Smooth muscle cell (in vitro differentiated cells): ENCODE data around the gene PKIB. TPM values are rescaled to one million over a fixed set of nuclear protein-coding genes. Genes with fewer than 3 reads are reported as not detected.

ENCODE experiments used
- DNase-seq: peaks from one replicate; lab custom pipeline; 2025; ENCODE audit not compliant: unreplicated experiment; lab: John Stamatoyannopoulos, UW
- H2AFZ ChIP-seq: fragments of 200-600 bp; sonication (generic); 2 replicates; pipeline ENCODE4 v1.6.0; 2016; ENCODE audit warnings: antibody characterized with exemption, low read depth, mild to moderate bottlenecking
- H3F3A ChIP-seq: fragments of 200-600 bp; sonication (generic); 2 replicates; pipeline ENCODE4 v1.6.0; 2017; ENCODE audit warnings: antibody characterized with exemption, low read depth
- H3K27ac ChIP-seq: fragments of 200-600 bp; sonication (generic); 2 replicates; pipeline ENCODE4 v1.5.1; 2016; ENCODE audit warnings: low read depth, mild to moderate bottlenecking
- H3K27me3 ChIP-seq: fragments of 200-600 bp; sonication (generic); 2 replicates; pipeline ENCODE4 v1.6.1; 2016; ENCODE audit warnings: low read depth, mild to moderate bottlenecking
- H3K36me3 ChIP-seq: fragments of 200-600 bp; sonication (generic); 2 replicates; pipeline ENCODE4 v1.5.1; 2016; ENCODE audit warnings: low read depth
- H3K4me1 ChIP-seq: fragments of 200-600 bp; sonication (generic); 2 replicates; pipeline ENCODE4 v1.5.1; 2016; ENCODE audit warnings: low read depth
- H3K4me2 ChIP-seq: fragments of 200-600 bp; sonication (generic); 2 replicates; pipeline ENCODE4 v1.6.0; 2016; ENCODE audit warnings: mild to moderate bottlenecking
- H3K4me3 ChIP-seq: fragments of 200-600 bp; sonication (generic); 2 replicates; pipeline ENCODE4 v1.5.1; 2016; ENCODE audit warnings: mild to moderate bottlenecking
- H3K79me2 ChIP-seq: fragments of 200-600 bp; sonication (generic); 2 replicates; pipeline ENCODE4 v1.6.0; 2016; ENCODE audit warnings: low read depth, mild to moderate bottlenecking
- H3K9ac ChIP-seq: fragments of 200-600 bp; sonication (generic); 2 replicates; pipeline ENCODE4 v1.6.0; 2016; ENCODE audit warnings: low read depth
- H3K9me3 ChIP-seq: fragments of 200-600 bp; sonication (generic); replicated peaks from 2 replicates; pipeline ENCODE4 v1.5.1; 2016; ENCODE audit warnings: low read depth
- H4K20me1 ChIP-seq: fragments of 200-600 bp; sonication (generic); 2 replicates; pipeline ENCODE4 v1.6.0; 2016; ENCODE audit warnings: low read depth
- CTCF ChIP-seq: fragments of 200-600 bp; sonication (generic); IDR thresholded peaks from 2 replicates; pipeline ENCODE4 v1.5.1; 2017; ENCODE audit warnings: borderline replicate concordance, mild to moderate bottlenecking, antibody characterized with exemption; ENCODE audit not compliant: insufficient read depth, poor library complexity, severe bottlenecking
- WGBS: methylation state at CpG from one replicate; pipeline ENCODE4 v1.1.7; 2016; ENCODE audit warnings: low lambda C conversion rate; 5-methylcytosine and 5-hydroxymethylcytosine counted together
- polyA plus RNA-seq: library from polyadenylated mRNA; unstranded; fragments of >200 nt; fragmentation: Nextera tagmentation; extraction: Ambion mirVana; gene quantifications from 2 replicates; pipeline ENCODE4 v1.2.1, GENCODE V29; 2016
- total RNA-seq: library from RNA; depleted of rRNA; stranded (reverse); fragments of >200 nt; gene quantifications from 2 replicates; pipeline ENCODE4 v1.2.3, GENCODE V29; 2014

Gene PKIB
- total and polyA plus RNA-seq, 2 experiments from 2014 or later = 65.6 to 82.6 TPM

GRCh38 chr6:122692175-122692598, 82.0 kb downstream of the PKIB start:
- H3K4me3 ChIP-seq = no peak overlapping the region
- H3K9me3 ChIP-seq = no peaks in the 10 kb centered on the region
- H3K9ac ChIP-seq = no peak overlapping the region
- WGBS = 75% methylated on average over 3 of the region's 3 CpGs
- H3K4me2 ChIP-seq = no peak overlapping the region
- H3K27ac ChIP-seq = peak overlapping the region; percentile 13
- DNase-seq = no peak
- H3K79me2 ChIP-seq = peaks cover 19% of the 10 kb centered on the region
- H3K4me1 ChIP-seq = peaks cover 10% of the 10 kb centered on the region
- no peaks in the 10 kb centered on the region for H3F3A ChIP-seq
- H3K27me3 ChIP-seq = no peaks in the 10 kb centered on the region
- no peaks in the 10 kb centered on the region for H3K36me3 ChIP-seq
- H2AFZ ChIP-seq = no peak overlapping the region
- H4K20me1 ChIP-seq = no peaks in the 10 kb centered on the region
- no peak for TF ChIP-seq CTCF

- TF ChIP-seq CTCF = no peak
- Histone ChIP-seq H3K4me1 (peaks cover 10% of the 10 kb centered on the region), H3K4me2 (no peak overlapping the region), H3K36me3 (no peaks in the 10 kb centered on the region), H2AFZ (no peak overlapping the region), H4K20me1 (no peaks in the 10 kb centered on the region), H3K27me3 (no peaks in the 10 kb centered on the region), H3K9ac (no peak overlapping the region), H3K4me3 (no peak overlapping the region), H3F3A (no peaks in the 10 kb centered on the region), H3K9me3 (no peaks in the 10 kb centered on the region), H3K27ac (peak overlapping the region; percentile 13), H3K79me2 (peaks cover 18% of the 10 kb centered on the region)
- DNase-seq = no peak
- WGBS = 94% methylated on average over 4 of the region's 4 CpGs
These were observed 82.8 kb downstream of the PKIB start for GRCh38 chr6:122692807-122693580.

GRCh38 chr6:122694075-122694474, 83.9 kb downstream of the PKIB start:
- H3K4me3 ChIP-seq = no peak overlapping the region
- 90% methylated on average over 1 of the region's 1 CpG for WGBS
- no peaks in the 10 kb centered on the region for H3K9me3 ChIP-seq
- H3F3A ChIP-seq = no peaks in the 10 kb centered on the region
- H4K20me1 ChIP-seq = no peaks in the 10 kb centered on the region
- H3K4me1 ChIP-seq = peaks cover 10% of the 10 kb centered on the region
- H3K79me2 ChIP-seq = peaks cover 15% of the 10 kb centered on the region
- H3K27ac ChIP-seq = peak overlapping the region; percentile 82
- no peak overlapping the region for H3K4me2 ChIP-seq
- no peak overlapping the region for H3K9ac ChIP-seq
- TF ChIP-seq CTCF = no peak
- H3K36me3 ChIP-seq = no peaks in the 10 kb centered on the region
- no peaks in the 10 kb centered on the region for H3K27me3 ChIP-seq
- no peak overlapping the region for H2AFZ ChIP-seq
- no peak for DNase-seq

- Histone ChIP-seq H3K4me2 (no peak overlapping the region), H3K27me3 (no peaks in the 10 kb centered on the region), H3K27ac (peak overlapping the region; percentile 82), H2AFZ (no peak overlapping the region), H3K4me3 (no peak overlapping the region), H3F3A (no peaks in the 10 kb centered on the region), H4K20me1 (no peaks in the 10 kb centered on the region), H3K9me3 (no peaks in the 10 kb centered on the region), H3K79me2 (peaks cover 10% of the 10 kb centered on the region), H3K9ac (no peak overlapping the region), H3K36me3 (no peaks in the 10 kb centered on the region), H3K4me1 (peaks cover 10% of the 10 kb centered on the region)
- DNase-seq = no peak
- 91% methylated on average over 3 of the region's 3 CpGs for WGBS
- no peak for TF ChIP-seq CTCF
These were observed 84.4 kb downstream of the PKIB start for GRCh38 chr6:122694602-122695001.
